K562 (cell line): Measurements from ENCODE around the gene PIP5KL1. TPM values are rescaled to one million over a fixed set of nuclear protein-coding genes. Genes with fewer than 3 reads are reported as not detected.

Source experiments
- ERF ChIP-seq: fragments of 450-650 bp; formaldehyde crosslinking; IDR thresholded peaks from 2 replicates; pipeline ENCODE4 v1.4.0; 2020; ENCODE audit warnings: mild to moderate bottlenecking, mixed read lengths
- RAD21 ChIP-seq, 2 experiments: fragments of 250-450 bp in 1 of 2; fragments of 450-650 bp in 1 of 2; sonication (Bioruptor Pico) in 1 of 2; formaldehyde crosslinking in 1 of 2; IDR thresholded peaks in 1 of 2; conservative IDR thresholded peaks in 1 of 2; 2 replicates each; pipeline versions ENCODE4 v1.4.0 to v1.8.0; 2020 to 2022; ENCODE audit warnings: mild to moderate bottlenecking in 2 of 2, moderate library complexity in 1 of 2
- RBM25 ChIP-seq: fragments of 200-400 bp; formaldehyde crosslinking; IDR thresholded peaks from 2 replicates; pipeline ENCODE4 v1.6.1; 2018; ENCODE audit warnings: low read length, low read depth, moderate library complexity; ENCODE audit not compliant: severe bottlenecking
- SMARCA5 ChIP-seq: fragments of 450-650 bp; IDR thresholded peaks from 2 replicates; pipeline ENCODE4 v1.6.1; 2016
- ZEB2 ChIP-seq: fragments of 450-650 bp; IDR thresholded peaks from 2 replicates; pipeline ENCODE4 v1.6.1; 2016
- polyA plus RNA-seq, 8 experiments: library from polyadenylated mRNA; depleted of rRNA in 4 of 8; stranded (reverse) in 5 of 8; unstranded in 3 of 8; fragments of >200 nt; fragmentation: Nextera tagmentation in 2 of 8; fragmentation: Illumina TruSeq in 1 of 8; extraction: Ambion mirVana in 2 of 8; extraction: Trizol in 1 of 8; gene quantifications; 2 replicates each; pipeline versions ENCODE4 v1.2.1 to v1.2.3, GENCODE V29; 2011 to 2014; ENCODE audit warnings: inconsistent platforms in 1 of 8, missing spikeins in 1 of 8
- total RNA-seq, 7 experiments: library from RNA; depleted of rRNA in 6 of 7; stranded (reverse); fragments of >200 nt in 6 of 7; fragmentation: Illumina TruSeq in 2 of 7; extraction: Trizol in 2 of 7; gene quantifications; 2 replicates each; pipeline versions ENCODE4 v1.2.1 to v1.2.3, GENCODE V29; 2011 to 2021; ENCODE audit warnings: low replicate concordance in 1 of 7
- TF ChIP-seq, protein P1 (sequence below), 2 experiments: fragments of 450-650 bp; formaldehyde crosslinking in 1 of 2; IDR thresholded peaks; 2 replicates each; pipeline versions ENCODE4 v1.4.0 to v1.6.1; 2014 to 2020; ENCODE audit warnings: mild to moderate bottlenecking in 2 of 2, borderline replicate concordance in 1 of 2, low read depth in 1 of 2
- TF ChIP-seq, protein P2 (sequence below), 3 experiments: IDR thresholded peaks in 2 of 3; conservative IDR thresholded peaks in 1 of 3; 2 replicates each; pipeline ENCODE4 v1.5.1; 2011 to 2012; ENCODE audit warnings: low read length in 3 of 3, mild to moderate bottlenecking in 3 of 3, control low read depth in 2 of 3, improper control_type of control experiment in 1 of 3, inconsistent platforms in 1 of 3, low read depth in 1 of 3, mixed read lengths in 1 of 3, moderate library complexity in 1 of 3; ENCODE audit not compliant: insufficient read depth in 2 of 3

The PIP5KL1 gene
- total and polyA plus RNA-seq, 9 of the 15 experiments (the other 6 are each of a cell fraction or from before 2014, with no cell fraction given): 0.18 to 4.8 (median 1.2) TPM

DNA sequence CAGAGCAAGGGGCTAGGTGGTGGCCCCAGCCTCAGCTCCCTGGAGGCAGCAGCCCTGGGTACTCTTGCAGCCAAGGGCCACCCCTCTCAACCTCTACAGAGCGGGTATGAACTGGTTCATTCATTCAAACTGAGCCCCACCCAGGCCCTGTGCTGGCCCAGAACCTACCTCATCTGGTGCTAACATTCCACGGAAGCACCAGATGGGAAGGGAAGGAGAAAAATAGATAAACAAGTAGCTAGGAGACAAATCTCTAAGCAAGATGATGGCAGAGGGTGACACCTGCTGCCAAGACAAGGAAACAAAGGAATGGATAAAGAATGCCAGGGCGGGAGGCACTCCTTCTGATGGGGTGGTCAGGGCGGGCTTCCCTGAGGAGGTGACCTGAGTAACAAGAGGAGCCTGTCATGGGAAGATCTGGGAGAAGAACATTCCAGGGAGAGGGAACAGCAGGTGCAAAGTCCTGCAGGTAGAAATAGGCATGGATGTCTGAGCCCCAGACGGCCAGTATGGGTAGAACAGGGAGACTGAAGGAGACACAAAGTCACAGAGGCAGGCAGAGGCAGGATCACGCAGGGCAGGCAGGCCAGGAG is 19.9 kb downstream of the PIP5KL1 start (continued):
- TF ChIP-seq, protein P1, sequence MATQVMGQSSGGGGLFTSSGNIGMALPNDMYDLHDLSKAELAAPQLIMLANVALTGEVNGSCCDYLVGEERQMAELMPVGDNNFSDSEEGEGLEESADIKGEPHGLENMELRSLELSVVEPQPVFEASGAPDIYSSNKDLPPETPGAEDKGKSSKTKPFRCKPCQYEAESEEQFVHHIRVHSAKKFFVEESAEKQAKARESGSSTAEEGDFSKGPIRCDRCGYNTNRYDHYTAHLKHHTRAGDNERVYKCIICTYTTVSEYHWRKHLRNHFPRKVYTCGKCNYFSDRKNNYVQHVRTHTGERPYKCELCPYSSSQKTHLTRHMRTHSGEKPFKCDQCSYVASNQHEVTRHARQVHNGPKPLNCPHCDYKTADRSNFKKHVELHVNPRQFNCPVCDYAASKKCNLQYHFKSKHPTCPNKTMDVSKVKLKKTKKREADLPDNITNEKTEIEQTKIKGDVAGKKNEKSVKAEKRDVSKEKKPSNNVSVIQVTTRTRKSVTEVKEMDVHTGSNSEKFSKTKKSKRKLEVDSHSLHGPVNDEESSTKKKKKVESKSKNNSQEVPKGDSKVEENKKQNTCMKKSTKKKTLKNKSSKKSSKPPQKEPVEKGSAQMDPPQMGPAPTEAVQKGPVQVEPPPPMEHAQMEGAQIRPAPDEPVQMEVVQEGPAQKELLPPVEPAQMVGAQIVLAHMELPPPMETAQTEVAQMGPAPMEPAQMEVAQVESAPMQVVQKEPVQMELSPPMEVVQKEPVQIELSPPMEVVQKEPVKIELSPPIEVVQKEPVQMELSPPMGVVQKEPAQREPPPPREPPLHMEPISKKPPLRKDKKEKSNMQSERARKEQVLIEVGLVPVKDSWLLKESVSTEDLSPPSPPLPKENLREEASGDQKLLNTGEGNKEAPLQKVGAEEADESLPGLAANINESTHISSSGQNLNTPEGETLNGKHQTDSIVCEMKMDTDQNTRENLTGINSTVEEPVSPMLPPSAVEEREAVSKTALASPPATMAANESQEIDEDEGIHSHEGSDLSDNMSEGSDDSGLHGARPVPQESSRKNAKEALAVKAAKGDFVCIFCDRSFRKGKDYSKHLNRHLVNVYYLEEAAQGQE (IDR thresholded peaks at IDR 0.05; ENCODE audit: borderline replicate concordance): 0 out of 2 replicates have a peak, but pooled peaks have one; percentile 19
- TF ChIP-seq, protein P1 (CRISPR knock-in tag; IDR thresholded peaks at IDR 0.05; ENCODE audit: low read depth): no peak
- TF ChIP-seq, protein P2, sequence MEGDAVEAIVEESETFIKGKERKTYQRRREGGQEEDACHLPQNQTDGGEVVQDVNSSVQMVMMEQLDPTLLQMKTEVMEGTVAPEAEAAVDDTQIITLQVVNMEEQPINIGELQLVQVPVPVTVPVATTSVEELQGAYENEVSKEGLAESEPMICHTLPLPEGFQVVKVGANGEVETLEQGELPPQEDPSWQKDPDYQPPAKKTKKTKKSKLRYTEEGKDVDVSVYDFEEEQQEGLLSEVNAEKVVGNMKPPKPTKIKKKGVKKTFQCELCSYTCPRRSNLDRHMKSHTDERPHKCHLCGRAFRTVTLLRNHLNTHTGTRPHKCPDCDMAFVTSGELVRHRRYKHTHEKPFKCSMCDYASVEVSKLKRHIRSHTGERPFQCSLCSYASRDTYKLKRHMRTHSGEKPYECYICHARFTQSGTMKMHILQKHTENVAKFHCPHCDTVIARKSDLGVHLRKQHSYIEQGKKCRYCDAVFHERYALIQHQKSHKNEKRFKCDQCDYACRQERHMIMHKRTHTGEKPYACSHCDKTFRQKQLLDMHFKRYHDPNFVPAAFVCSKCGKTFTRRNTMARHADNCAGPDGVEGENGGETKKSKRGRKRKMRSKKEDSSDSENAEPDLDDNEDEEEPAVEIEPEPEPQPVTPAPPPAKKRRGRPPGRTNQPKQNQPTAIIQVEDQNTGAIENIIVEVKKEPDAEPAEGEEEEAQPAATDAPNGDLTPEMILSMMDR (IDR thresholded peaks at IDR 0.05 in 2 of 3, conservative IDR thresholded peaks at IDR 0.05 in 1 of 3; ENCODE audit: insufficient read depth in 2 of 3, low read depth in 1 of 3, low read length in 3 of 3): peak; percentile 22 to 41 (median 26); a peak in 3 of 6 replicates
- peak; percentile 21 for TF ChIP-seq RBM25
- peak; percentile 11; the same call in 1 of the 2 replicates for TF ChIP-seq ZEB2
- TF ChIP-seq ERF (CRISPR knock-in tag): no peak
- peak in 1 of 2 experiments; percentile 46; a peak in 3 of 4 replicates for TF ChIP-seq RAD21 (CRISPR knock-in tag; conservative IDR thresholded peaks at IDR 0.05 in 1 of 2, IDR thresholded peaks at IDR 0.05 in 1 of 2)
- peak; percentile 70 for TF ChIP-seq SMARCA5
